GM10266 (cell line): ENCODE results near the gene SPATA18.
A peak's percentile ranks its signal among the peaks of the same experiment; 100 is the strongest.

ENCODE experiments used
- DNase-seq: peaks from one replicate; pipeline ENCODE4 v3.0.0; 2012; ENCODE audit errors: extremely low spot score
- CTCF ChIP-seq: IDR thresholded peaks from 2 replicates; pipeline ENCODE4 v1.5.1; 2012; ENCODE audit warnings: mild to moderate bottlenecking, low read depth; ENCODE audit not compliant: control insufficient read depth, insufficient read depth; ENCODE audit errors: missing control alignments

Gene SPATA18

GRCh38 chr4:52051615-52052474, 741 bp downstream of the SPATA18 start:
- peak; percentile 11 for TF ChIP-seq CTCF
- peak; percentile 66 for DNase-seq

GRCh38 chr4:52052475-52052780, 1.3 kb downstream of the SPATA18 start:
- DNase-seq: peak; percentile 67
- no peak for TF ChIP-seq CTCF

- TF ChIP-seq CTCF: no peak
- no peak for DNase-seq
These were observed 3.1 kb downstream of the SPATA18 start for GRCh38 chr4:52054254-52054653.

GRCh38 chr4:52057196-52057595, 6.1 kb downstream of the SPATA18 start:
- no peak for TF ChIP-seq CTCF
- DNase-seq: no peak

GRCh38 chr4:52058275-52058674, 7.2 kb downstream of the SPATA18 start:
- DNase-seq: no peak
- TF ChIP-seq CTCF: no peak

GRCh38 chr4:52059372-52059771, 8.3 kb downstream of the SPATA18 start:
- DNase-seq: no peak
- TF ChIP-seq CTCF: no peak

GRCh38 chr4:52069571-52069970, 18.5 kb downstream of the SPATA18 start:
- no peak for DNase-seq
- TF ChIP-seq CTCF: no peak
